GM18526 (cell line): ENCODE results near the gene DAZAP1.
A peak's percentile ranks its signal among the peaks of the same experiment; 100 is the strongest.

ENCODE experiments used
- POLR2A ChIP-seq: IDR thresholded peaks from 3 replicates; pipeline ENCODE4 v1.6.1; 2011; ENCODE audit not compliant: insufficient read length; ENCODE audit errors: extremely low read depth

The DAZAP1 gene

DNA sequence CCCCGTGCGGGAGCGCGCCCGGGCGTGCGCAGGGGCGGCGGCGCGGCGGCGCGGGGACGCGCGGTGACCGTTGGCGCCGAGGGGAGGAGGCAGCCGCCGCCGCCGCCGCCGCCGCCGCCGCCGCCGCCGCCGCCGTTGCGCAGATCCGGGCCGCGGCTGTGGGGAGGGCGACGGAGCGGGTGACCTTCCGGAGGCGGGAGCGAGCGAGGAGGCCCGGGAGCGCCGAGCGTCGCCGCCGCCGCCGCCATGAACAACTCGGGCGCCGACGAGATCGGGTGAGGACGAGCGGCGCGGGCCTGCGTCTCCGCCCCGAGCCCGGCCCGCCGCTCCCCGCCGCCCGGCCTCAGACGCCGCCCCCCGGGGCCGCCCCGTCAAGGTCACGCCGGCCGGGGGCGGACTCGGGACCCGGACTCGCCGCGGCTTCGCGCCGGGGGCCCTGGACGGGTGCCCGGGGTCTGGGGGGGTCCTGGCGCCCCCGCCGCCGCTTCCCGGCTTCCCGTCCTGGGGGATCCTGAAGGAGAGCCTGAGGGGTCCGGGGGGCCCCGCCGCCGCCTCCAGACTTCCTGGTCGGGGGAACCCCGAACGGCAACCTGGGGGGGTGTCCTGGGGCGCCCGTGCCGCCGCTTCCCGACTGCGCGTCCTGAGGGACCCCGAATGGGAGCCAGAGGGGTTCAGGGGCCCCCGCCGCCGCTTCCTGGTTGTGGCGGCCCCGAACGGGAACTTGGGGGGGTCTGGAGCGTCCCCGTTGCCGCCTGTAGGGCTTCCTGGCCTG is at the start of gene DAZAP1:
Gene DAZAP1 (plus strand): TSS at position 59 of the 772 bp plus-strand sequence. CDS start 188 bp downstream, at position 247.
- peak; percentile 13 for TF ChIP-seq POLR2A

DNA sequence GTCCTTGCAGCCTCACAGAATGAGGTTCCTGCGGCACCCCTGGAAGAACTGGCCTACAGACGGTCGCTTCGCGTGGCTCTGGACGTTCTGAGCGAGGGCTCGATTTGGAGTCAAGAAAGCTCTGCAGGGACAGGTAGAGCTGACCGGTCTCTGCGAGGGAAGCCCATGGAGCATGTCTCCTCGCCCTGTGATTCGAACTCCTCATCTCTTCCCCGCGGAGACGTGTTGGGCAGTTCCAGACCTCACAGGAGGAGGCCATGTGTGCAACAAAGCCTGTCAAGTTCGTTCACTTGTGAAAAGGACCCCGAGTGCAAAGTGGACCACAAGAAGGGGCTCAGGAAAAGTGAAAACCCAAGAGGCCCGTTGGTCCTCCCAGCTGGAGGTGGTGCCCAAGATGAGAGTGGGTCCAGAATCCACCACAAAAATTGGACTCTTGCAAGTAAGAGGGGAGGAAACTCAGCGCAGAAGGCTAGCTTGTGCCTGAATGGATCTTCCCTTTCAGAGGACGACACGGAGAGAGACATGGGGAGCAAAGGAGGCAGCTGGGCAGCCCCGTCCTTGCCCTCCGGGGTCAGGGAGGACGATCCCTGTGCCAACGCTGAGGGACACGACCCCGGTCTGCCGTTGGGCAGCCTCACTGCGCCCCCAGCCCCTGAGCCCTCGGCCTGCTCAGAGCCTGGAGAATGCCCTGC is 47.1 kb upstream of the DAZAP1 start:
- TF ChIP-seq POLR2A: no peak

DNA sequence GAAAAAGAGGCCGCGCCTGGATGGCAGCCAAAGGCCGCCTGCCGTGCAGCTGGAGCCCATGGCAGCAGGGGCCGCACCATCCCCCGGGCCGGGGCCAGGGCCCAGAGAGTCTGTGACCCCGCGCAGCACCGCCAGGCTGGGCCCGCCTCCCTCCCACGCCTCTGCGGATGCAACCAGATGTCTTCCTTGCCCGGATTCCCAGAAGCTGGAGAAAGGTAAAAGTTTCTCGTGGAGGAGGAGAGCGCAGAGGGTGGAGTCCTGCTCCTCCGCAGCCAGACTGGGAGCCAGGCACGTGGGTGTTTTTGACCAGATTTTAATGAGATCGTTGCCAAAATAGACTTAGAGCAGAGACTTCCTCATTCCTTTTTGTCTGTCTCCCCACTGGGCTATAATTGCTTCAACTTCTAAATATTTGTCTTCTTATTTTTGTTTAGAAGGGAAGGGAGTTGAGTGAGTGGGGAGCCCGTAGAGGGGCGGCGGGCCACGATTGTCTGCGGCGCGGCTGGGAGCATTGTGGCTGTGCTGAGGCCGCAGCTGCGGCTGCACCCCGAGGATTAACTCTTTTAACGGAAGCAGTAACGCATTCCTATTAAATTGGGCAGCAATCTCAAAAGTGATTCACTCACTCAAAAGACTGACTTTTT is 46.4 kb upstream of the DAZAP1 start:
- TF ChIP-seq POLR2A: no peak

DNA sequence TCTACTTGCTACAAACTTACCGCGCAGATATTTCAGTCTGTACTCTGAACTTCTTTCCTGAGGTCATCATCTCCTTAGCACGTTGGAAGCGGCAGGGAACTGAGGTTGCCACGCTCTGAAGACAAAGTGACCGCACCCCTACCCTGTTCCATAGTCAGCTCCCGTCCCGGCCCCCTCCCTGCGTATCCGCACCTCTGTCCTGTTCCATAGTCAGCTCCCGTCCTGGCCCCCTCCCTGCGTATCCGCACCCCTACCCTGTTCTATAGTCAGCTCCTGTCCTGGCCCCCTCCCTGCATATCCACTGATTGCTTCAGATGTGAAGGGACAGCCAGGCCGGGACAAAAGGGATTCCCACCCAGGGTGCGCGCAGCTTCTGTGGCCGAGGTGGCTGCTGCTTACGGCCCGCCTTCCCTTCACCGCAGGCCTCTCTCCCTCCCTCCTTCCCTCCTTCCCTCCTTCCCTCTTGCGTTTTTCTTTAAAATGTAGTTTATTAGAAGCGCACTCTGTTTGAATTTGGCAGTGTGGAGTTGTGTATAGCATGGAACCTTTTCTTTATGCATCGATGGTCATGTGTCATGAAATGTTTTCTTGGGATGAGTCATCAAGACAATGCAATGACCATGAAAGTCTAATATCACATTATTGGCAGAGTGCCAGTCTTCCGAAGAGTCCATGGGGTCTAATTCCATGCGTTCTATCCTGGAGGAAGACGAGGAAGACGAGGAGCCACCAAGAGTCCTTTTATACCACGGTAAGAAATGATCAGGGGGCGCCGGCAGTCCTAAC is 45.6 kb upstream of the DAZAP1 start:
- no peak for TF ChIP-seq POLR2A

DNA sequence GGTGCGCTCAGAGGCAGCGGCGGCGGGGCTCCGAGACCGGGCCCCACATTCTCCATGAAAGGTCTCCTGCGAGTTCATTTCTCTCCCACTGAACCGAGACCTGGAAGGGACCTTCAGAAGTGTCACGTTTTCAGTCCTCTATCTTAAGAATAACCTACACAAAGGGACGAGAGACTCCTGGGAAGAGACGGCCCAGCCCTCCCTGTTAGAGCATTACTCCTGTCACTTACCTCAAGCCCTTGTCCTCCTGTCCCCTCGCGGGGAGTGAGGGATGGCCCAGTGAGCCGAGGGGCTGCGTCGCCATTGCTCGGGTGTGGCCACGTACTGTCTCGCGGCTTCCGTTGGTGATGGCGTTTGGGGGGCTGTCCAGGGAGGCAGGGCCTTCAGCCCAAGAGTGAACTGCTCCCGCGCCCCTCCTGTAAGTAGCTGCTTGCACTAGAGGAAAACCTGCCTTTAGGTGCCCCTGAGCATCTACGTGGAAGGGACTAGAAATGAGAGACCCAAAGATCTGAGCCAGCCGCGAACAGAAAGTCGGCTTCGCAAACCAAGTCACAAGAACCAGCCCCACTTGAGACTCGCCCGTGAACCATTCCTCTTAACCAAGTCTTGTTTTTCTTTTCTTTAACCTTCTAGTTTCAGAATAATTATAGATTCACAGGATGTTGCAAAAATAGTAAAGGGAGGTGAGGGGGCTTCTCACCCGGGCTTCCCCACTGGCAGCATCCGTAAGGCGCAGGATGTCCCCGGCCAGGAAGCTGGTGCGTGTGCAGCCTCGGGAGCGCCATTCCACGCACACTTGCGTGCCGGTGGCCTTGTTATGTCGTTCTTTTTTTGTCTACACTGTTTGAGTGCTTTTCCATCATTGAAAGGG is 44.8 kb upstream of the DAZAP1 start:
- no peak for TF ChIP-seq POLR2A

DNA sequence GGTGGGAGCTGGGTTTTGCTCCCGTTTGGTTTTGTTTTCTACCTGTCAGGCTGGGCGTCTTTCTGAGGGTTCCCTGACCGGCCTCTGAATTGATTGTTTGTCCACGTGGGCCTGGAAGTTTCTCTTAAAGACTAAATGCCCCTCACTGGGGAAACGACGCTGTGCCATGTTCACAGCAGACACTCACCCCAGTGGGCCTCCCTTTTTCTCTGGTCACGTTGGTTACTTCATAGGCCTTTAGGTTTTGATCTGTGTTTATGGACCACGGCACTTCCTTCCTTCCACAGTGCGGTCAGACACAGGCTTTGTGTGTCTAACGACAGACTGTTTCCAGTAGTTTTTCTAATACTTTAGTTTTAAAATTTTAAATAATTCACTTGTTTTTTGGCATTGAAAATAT is 43.8 kb upstream of the DAZAP1 start:
- TF ChIP-seq POLR2A: no peak

DNA sequence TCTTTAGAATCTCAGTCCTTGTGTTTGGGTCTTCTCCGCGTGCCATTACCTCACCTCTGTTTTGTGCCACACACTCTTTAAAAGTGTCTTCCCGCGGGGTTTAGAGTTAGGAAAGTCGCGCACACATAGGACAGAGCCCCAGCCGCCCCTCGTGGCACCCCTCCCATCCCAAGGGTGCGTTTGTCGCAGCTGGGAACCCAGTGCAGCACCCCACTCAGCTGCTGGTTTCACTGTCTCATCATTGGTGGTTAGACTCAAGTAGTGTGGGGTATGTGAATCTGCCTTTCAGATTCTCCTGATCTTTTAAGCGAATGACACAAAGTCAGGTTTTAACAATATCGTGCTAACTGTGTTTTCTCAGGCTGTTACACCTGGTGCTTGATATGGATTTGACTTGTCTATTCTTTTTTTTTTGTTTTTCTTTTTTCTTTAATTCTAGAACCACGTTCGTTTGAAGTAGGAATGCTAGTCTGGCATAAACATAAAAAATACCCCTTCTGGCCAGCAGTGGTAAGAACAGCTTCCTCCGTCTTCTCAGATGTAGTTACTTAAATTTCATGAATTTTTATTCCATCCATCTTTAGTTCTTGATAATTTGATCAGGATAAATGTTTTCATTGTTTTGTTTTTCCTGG is 43.2 kb upstream of the DAZAP1 start:
- no peak for TF ChIP-seq POLR2A

DNA sequence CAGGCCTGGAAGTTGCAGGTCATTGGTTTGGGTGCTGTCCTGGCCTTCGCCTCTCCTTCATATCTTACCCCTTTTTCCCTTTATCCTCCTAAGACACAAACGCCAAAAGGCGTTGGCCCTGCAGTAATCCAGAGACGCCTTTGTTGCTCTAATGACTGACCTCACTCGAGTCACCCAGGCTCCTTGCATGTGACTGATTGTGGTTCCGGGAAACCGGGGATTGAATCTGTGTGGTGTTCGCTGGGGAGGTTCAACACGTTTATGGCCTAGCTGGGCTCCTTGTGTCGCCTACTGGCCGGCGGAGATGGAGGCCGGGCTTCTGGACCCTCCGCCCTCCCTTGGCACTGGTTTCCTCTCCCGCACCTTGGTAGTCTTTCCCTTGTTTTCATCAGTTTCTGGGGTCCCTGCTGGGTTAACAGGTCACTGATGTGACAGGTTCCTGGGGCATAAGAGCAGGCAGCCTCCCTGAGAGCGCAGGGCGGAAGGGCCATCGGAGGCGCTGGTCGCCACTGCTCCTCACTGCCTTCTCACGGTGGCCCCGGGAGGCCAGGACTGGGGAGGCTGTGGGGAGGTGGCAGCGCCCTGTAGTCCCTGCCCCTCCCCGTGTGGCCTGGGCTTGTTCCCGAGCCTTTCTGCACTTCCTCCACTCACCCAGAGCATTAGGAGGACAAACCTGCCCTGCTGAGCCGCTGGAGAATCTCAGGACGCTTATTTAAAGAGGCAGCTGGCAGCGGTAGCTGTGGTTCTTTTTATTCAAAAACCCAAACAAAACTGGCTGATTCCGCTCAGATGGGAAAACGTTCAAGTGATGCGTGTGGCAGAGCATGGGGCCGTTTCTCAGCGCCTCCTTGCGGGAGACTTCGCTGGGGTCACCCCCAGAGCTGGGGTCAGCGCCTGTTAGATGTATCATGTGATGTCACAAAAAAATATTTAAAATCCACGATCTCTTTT is 41.8 kb upstream of the DAZAP1 start:
- TF ChIP-seq POLR2A: no peak

DNA sequence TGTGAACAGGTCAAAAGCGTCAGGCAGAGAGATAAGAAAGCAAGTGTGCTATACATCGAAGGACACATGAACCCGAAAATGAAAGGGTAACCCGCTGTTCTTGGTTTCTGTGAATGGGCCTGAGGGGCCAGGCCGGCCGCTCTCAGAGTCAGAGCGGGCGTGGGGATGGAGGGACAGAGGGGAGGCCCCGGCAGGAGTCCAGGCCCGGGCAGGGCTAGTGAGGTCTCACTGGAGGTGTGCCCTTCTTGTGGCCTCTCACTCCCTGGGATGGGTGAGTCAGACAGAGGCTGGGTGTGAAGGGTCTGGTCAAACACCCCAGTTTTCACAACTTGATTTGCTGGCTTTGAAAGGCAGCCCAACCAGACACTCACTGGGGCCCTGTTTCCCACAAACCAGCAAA is 41.1 kb upstream of the DAZAP1 start:
- TF ChIP-seq POLR2A: no peak

DNA sequence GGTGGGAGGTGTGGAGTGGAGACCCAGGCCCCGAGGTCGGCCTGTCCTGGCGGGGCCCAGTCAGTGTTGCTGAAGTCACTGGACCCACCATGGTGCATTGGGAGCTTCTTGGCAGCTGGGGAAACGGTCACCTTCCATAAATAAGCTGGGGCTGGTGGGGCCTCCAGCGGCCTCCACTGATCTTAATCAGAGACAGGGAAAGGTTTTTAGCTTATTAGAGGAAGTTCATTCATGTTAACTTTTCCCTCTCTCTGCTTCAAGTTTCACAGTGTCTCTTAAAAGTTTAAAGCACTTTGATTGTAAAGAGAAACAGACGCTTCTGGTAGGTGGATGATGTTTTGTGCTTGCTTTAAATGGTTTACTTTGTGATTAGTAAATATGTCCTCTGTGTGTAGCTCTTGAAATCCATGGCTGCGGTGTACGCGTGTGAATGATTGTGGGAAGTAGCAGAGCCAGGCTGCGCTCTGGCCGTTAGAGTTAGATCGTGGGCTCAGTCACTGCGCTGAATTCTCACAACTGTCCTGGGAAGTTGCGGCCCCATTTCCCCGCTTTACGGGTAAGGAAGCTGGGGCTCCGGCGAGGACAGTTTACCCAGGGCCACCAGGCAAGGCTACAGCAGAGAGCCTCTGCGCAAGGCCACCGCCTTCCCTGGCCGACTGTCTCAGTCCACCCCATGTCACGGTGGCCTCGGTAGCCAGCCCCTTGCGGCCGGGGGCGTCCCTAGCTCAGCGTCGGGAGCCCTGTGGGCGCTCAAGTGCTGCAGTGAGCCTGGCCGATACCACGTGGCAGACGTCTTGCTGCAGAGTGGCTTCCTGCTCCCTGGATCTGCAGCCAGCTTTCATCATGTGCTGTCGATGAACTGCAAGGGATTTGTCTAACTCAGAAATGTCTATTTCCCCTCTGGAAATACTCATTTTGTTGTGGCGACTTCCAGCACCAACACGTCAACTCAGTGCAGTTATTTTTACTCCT is 40.2 kb upstream of the DAZAP1 start:
- no peak for TF ChIP-seq POLR2A

DNA sequence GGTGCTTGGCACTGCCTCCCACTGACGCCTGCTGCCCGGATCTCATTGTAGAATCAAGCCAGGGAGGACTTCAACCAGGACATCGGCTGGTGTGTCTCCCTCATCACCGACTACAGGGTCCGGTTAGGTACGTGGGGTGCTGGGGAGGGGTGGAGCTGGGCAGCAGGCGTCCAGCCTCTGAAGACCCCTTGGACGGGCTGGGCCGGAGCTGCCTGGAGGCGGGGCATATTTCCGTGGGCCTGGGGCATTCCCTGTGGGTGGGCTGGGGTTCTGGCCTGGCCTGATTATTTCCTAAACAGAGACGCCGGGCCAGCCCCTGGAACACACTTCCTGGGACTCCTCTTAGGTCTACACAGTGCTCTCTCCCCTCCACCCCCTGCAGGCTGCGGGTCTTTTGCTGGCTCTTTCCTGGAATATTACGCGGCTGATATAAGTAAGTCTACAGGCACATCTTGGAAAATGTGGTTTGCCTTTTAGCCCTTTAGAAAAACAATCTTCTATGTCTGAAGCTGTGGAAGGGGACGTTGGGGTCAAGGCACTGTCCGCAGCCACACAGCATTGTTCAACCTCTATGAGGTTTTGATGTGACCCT is 38.1 kb upstream of the DAZAP1 start:
- no peak for TF ChIP-seq POLR2A
